Measurements from ENCODE around the gene SEC24D. TPM values are rescaled to one million over a fixed set of nuclear protein-coding genes. Genes with fewer than 3 reads are reported as not detected.

SEC24D gene
- total RNA-seq, 1 donor from 2014 or later, result 28.3 TPM

DNA sequence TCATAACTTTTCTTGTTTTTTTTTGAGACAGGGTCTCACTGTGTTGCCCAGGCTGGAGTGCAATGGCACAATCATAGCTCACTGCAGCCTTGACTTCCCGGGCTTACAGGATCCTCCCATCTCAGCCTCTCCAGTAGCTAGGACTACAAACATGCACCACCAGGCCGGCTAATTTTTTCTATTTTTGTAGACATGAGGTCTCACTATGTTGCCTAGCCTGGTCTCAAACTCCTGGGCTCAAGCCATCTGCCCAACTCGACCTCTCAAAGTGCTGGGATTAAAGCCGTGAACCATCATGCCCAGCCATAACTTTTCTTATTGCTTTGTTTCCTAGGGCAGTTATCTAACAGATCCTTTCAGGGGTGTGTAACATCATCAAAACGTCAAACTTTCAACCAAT is 11.8 kb downstream of the SEC24D start:
- TF ChIP-seq, protein P1, sequence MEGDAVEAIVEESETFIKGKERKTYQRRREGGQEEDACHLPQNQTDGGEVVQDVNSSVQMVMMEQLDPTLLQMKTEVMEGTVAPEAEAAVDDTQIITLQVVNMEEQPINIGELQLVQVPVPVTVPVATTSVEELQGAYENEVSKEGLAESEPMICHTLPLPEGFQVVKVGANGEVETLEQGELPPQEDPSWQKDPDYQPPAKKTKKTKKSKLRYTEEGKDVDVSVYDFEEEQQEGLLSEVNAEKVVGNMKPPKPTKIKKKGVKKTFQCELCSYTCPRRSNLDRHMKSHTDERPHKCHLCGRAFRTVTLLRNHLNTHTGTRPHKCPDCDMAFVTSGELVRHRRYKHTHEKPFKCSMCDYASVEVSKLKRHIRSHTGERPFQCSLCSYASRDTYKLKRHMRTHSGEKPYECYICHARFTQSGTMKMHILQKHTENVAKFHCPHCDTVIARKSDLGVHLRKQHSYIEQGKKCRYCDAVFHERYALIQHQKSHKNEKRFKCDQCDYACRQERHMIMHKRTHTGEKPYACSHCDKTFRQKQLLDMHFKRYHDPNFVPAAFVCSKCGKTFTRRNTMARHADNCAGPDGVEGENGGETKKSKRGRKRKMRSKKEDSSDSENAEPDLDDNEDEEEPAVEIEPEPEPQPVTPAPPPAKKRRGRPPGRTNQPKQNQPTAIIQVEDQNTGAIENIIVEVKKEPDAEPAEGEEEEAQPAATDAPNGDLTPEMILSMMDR (conservative IDR thresholded peaks at IDR 0.05; ENCODE audit: low read depth, low read length), result no peak
- no peak overlapping the region for H3K4me3 ChIP-seq (ENCODE audit: low read depth, low read length)
- DNase-seq (ENCODE audit: low read depth), result no peak

DNA sequence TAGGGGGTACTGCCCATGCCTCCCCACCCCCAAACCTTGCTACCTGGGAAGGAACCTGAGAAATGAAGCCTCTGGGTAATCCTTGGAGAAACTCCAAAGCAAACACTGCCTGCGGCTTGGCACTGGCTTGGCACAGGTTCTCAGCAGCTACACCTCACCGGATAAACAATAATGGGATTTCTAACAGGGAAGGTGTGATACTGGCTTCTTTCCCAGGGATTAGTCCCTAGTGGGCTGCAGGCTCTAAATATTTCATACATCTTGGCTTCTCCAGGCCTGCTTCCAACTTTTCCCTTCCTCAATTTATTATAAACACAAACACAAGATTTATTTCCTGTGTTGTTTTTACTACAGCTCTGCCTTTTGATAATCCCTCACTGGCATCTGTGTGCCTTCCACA is 12.5 kb downstream of the SEC24D start:
- no peak for DNase-seq (ENCODE audit: low read depth)
- TF ChIP-seq, protein P1 (conservative IDR thresholded peaks at IDR 0.05; ENCODE audit: low read depth, low read length), result no peak
- no peak overlapping the region for H3K4me3 ChIP-seq (ENCODE audit: low read depth, low read length)

DNA sequence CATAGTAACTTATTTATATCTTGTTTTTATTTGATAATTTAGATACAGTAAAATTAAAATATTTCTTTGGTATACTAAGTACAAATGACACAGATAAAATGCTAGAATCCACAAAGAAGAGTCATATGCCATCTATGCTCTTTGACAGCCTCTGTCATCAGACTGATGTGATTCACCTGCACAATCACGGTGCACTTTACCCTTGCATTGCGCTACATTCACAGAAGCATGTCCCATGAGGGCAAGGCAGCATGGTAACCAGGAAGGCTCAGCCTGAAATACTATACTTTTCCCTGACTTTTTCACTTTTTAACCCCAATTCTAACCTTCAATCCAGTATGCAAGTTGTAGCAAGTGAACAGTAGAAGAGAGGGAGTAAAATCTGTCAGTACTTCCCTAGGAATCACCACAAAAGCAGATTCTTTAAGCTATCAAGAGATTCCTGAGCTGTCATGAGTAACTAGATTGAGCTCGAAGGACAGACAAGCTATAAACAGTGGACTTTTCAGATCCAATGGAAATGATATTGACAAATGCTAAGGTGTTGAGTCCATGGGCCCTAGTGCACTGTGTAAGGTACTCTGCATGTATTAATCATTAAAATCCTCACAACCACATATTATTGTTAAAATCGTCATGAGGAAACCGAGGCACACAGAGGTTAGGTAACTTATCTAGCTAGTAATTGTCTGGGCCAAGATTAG is 14.2 kb downstream of the SEC24D start:
- no peak overlapping the region for H3K4me3 ChIP-seq (ENCODE audit: low read depth, low read length)
- TF ChIP-seq, protein P1 (conservative IDR thresholded peaks at IDR 0.05; ENCODE audit: low read depth, low read length), result no peak
- DNase-seq (ENCODE audit: low read depth), result no peak

DNA sequence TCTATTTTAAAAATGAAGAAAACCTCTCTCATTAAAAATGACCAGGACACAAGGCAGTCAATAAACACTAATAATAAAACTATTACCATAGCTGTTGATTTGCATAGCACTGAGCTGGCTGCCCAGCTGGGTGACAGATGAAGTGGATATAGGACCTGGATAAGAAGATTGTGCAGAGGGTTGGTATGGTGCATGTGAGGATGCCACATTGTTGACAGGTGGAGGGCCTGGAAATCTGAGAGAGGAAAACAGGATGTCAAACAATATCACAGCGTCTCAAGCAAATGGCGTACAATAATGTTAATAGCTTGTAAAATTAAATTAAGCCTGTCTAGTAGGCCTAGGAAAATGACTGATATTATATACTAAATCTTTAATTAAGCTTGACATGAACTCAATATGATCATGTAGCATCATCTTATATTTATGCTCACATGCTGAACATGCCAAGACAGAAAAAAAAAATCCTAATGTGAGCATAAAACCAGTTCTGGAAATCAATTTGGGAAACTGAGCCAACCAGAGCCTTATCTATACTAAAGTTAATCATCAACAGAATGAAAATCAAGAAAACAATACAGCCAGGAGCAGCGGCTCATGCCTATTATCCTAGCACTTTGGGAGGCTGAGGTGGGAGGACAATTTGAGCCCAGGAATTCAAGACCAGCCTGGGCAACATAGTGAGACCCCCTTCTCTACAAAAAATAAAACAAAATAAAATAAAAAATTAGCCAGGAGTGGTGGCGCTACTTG is 18.6 kb downstream of the SEC24D start:
- no peak overlapping the region for H3K4me3 ChIP-seq (ENCODE audit: low read depth, low read length)
- DNase-seq (ENCODE audit: low read depth), result no peak
- TF ChIP-seq, protein P1 (conservative IDR thresholded peaks at IDR 0.05; ENCODE audit: low read depth, low read length), result no peak

DNA sequence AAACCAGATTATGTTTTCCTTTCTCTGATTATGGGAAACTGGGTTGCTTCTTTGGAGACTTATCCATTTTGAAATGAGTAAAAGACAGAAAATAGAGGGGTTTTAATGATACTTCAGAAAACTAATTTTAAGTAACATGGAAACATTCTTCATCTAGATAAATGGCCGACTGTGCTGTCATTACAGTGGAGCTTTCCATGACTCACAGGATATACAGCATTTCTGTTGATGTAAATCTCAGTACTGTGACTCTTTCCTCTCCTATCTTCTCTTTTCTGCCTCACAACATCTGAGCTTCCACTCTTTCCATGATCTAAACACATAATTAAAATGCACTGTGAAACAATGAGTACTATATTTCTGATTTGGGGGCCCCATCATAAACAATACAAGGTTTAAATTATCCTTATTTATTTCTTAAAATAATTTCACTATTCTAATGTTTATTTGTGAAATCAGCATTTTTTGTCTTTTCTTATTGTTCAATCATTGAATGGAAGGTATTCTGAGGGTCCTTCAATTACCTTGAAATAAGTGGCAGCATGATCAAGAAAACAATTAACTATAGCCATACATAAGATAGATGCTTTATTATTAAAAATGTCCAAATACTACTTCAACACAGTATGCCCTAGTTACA is 19.3 kb downstream of the SEC24D start:
- H3K4me3 ChIP-seq (ENCODE audit: low read depth, low read length), result no peak overlapping the region
- TF ChIP-seq, protein P1 (conservative IDR thresholded peaks at IDR 0.05; ENCODE audit: low read depth, low read length), result no peak
- no peak for DNase-seq (ENCODE audit: low read depth)

DNA sequence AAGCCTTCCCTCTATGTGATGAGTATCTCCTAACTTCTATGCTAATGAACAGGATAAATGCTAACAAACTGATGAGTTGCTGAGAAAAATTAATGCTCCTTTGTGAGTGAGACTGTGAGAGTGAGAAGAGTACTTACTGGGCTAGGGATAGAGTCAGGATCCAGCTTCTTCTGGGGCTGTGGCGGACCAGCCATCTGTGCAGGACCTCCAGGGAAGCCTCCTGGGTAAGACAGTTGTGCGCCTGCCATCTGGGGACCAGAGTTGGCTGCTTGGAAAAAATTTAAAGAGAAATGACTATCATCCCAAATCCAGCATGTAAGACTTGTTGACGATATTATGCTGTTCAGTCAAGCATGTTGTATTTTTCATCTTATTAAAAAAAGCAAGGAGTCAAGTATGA is 21.0 kb downstream of the SEC24D start:
- H3K4me3 ChIP-seq (ENCODE audit: low read depth, low read length), result no peak overlapping the region
- DNase-seq (ENCODE audit: low read depth), result no peak
- TF ChIP-seq, protein P1 (conservative IDR thresholded peaks at IDR 0.05; ENCODE audit: low read depth, low read length), result no peak
